SIG-M5 treated with dmso at 0.1 percent for 504 hours (cell line): ENCODE data around the gene CCDC88B.
"Not testable (repeated sequence)": the region's sequence is repeated elsewhere in the genome, so short reads cannot be mapped to it uniquely, and the experiment has no call there.

Experiments
- DNase-seq: peaks from one replicate; lab custom pipeline; 2025; ENCODE audit not compliant: unreplicated experiment; lab: John Stamatoyannopoulos, UW

CCDC88B gene

DNA sequence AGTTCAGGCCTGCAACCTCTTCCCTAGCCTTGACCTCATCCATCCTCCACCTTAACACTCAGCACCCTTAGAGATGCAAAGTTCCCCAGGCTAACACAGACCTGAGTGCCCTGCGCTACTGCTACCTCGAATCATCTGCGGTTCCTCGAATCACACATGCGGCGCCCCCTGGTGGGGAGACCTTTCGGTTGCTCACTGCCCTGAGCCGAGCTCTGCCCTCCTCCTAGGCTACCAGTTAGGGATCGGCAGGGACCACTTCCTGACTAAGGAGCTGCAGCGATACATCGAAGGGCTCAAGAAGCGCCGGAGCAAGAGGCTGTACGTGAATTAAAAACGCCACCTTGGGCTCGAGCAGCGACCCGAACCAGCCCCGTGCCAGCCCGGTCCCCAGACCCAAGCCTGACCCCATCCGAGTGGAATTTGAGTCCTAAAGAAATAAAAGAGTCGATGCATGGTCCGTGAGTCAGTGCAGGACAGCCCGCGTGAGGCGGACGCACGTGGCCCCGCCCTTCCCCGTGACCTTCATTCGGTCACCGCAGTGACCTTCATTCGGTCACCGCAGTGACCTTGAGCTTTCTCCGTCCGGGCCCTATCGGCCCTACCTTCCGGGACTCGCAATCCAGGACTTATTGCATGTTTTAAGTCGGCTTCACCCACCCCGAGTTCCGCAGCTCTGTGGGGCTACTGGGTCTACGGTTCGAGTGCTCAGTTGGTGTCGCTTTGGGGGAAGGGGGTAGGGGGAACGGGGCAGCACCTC is 35.5 kb upstream of the CCDC88B start:
- peak; percentile 89 for DNase-seq

DNA sequence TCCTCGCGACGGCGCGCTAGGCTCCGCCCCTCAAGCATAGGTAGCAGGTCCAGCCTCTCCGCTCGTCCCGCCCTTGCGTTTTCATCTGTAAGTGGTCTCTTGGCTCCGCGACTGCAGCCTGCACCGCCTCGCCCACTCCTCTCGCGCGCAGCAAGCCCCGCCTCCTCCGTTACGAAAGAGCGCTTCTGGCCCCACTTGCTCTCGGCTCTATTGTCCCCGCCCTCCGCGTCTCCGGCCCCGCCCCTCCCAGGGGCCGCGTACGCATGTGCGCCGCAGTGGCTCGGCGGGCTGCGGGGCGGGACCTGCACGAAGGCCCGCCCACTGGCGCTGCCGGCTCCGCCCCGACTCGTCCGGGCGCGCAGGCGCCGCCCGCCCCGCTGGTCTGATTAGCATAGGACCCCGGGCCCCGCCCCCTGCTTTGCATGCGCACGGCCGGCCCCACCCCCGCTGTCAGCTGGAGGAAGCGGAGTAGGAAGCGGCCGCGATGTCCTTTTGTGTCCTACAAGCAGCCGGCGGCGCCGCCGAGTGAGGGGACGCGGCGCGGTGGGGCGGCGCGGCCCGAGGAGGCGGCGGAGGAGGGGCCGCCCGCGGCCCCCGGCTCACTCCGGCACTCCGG is 34.8 kb upstream of the CCDC88B start, which contains the start of gene ESRRA:
Gene ESRRA (plus strand): TSS at position 450 of the 616 bp plus-strand sequence. CDS start 1,656 bp downstream, outside the sequence.
- DNase-seq, result peak; percentile 98

DNA sequence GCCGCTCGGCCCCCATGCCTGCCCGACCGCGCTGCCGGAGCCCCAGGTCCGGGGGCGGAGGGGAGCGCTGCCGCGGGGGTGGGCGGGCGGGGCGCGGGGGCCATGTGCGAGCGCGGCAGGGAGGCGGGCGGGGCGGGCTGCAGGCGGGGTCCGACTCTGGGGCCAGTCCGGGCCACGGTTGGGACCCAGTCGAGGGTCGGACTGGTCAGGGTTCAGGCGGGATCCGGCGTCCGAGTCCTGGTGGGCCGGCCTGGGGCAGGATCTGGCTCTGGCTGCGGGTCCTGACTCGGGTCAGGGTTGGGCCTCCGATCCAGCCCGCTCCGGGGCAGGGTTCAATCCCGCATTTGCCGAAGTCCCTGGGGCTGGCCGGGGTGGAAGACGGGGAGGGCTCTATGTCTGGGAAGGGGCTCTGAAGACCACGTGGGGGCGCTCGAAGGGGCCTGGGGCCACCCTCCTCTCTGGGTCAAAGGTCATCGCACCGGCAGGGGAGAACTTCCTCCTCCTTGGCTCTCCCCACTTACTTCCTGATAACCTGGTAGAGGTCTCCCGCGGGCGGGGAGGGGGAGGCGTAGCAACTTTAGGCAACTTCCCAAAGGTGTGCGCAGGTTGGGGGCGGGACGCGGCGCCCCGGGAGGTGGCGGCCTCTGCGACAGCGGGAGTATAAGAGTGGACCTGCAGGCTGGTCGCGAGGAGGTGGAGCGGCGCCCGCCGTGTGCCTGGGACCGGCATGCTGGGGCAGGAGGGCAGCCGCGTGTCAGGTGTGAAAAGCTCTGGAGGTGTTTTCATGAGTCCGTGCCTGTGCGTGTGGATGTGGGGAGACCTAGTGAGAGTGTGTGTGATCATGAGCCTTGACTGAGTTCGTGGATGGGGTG is 34.1 kb upstream of the CCDC88B start:
- peak; percentile 77 for DNase-seq

DNA sequence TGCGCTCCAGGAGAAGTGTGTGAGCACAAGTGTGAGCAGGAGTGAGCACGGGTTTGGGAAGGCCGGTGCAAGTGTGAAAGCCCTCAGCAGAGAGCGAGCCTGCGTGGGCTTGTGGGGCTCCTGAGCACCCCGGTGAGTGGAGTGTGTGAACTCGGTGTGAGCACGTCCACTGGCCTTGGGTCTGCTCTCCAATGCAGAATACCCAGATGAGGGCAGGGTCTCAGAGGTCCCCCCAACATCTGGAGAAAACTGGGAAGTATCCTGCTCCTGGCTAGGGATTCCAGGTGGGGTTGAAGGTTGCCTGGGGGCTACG is 33.5 kb upstream of the CCDC88B start:
- no peak for DNase-seq

DNA sequence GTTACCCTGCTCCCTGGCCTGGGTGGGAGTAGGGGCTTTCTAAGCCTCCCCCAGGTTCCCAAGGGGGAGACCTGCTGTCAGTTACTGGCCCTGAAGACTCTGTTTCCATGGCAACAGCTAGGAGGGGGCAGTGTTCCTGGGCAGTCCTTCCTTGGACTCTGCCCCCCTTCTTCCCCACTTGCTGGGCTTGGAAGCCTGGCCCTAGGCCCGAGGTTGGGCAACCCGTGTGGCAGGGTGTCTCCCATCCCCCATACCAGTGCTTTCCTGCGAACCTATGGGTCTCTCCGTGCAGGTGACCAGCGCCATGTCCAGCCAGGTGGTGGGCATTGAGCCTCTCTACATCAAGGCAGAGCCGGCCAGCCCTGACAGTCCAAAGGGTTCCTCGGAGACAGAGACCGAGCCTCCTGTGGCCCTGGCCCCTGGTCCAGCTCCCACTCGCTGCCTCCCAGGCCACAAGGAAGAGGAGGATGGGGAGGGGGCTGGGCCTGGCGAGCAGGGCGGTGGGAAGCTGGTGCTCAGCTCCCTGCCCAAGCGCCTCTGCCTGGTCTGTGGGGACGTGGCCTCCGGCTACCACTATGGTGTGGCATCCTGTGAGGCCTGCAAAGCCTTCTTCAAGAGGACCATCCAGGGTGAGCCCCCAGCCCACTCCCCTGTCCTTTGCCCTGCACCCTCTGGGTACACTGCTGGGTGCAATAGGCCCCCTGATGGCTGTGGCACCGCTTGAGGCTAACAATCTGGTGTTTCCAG is 33.0 kb upstream of the CCDC88B start:
- no peak for DNase-seq

DNA sequence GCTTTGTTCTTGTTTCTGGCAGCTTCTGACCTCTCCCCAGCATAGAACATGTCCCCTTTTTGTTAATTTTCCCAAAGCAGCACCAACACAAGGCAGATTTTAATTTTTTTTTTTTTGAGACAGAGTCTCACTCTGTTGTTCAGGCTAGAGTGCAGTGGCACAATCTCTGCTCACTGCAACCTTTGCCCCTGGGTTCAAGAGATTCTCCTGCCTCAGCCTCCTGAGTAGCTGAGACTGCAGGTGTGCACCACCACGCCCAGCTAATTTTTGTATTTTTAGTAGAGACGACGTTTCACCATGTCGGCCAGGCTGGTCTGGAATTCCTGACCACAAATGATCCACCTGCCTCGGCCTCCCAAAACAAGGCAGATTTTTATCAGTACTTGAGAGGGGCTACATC is 32.2 kb upstream of the CCDC88B start:
- not testable (repeated sequence) for DNase-seq

DNA sequence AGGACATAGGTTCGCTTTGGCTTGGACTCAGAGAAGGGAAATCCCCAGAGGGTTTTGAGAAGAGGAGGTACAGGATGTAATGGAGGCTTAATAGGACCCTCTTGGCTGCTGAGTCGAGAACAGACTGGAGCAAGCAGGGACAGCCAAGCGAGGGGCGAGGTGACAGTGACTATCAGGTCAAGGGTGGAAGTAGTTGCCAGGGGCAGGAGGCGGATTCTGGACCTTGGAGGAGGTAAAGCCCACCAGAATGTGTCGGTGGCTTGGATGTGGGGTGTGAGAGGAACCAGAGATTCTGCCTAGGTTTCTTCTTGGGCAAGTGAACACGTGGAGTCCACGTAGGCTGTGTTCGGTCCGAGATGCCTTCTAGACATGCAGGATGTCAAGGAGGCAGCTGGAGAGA is 27.1 kb upstream of the CCDC88B start:
- DNase-seq, result no peak

DNA sequence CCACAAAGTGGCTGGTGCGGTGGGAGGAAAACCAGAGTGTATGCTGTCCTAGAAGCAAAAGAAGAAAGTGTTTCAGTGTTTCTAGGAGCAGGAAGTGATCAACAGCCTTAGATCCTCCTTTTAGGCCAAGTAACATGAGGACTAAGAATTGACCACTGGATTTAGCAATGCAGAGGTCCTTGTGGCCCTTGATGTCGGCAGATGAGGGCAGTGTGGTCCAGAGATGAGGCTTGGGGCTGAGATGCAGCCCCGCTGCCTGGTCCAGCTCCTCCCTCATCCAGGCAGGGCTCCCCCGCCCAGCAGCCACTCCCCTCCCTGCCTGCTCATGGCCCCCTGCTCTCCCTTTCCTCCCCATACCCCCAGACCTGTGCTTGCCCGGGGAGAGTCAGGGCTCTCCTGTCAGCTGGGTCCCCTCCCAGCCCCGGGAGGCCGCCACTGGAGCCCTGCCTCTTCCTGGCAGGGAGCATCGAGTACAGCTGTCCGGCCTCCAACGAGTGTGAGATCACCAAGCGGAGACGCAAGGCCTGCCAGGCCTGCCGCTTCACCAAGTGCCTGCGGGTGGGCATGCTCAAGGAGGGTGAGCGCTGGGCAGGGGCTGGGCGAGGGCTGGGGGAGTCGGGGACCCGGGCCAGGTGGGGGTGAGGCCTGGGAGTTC is 26.4 kb upstream of the CCDC88B start:
- no peak for DNase-seq

DNA sequence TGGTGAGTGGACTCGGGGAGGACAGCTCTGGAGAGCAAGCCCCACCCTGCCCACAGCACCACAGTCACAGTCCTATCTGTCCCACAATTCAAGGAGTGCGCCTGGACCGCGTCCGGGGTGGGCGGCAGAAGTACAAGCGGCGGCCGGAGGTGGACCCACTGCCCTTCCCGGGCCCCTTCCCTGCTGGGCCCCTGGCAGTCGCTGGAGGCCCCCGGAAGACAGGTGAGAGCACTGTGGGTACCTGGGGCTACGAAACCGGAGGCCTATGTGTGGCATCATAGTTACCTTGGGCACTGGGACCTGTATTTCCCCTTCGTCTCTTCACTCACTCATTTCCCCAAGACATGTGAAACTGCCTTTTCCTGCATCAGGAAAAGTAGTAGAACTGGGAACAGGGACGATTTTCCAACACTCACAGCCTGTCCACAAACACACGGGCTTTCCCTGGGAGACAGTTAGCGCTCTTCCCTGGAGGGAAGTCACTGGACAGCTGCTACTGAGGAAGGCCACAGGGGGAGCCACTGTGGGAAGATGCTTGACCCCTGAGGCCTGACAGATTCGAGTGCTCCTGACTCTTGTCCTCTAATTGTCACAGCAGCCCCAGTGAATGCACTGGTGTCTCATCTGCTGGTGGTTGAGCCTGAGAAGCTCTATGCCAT is 25.7 kb upstream of the CCDC88B start:
- DNase-seq, result no peak

DNA sequence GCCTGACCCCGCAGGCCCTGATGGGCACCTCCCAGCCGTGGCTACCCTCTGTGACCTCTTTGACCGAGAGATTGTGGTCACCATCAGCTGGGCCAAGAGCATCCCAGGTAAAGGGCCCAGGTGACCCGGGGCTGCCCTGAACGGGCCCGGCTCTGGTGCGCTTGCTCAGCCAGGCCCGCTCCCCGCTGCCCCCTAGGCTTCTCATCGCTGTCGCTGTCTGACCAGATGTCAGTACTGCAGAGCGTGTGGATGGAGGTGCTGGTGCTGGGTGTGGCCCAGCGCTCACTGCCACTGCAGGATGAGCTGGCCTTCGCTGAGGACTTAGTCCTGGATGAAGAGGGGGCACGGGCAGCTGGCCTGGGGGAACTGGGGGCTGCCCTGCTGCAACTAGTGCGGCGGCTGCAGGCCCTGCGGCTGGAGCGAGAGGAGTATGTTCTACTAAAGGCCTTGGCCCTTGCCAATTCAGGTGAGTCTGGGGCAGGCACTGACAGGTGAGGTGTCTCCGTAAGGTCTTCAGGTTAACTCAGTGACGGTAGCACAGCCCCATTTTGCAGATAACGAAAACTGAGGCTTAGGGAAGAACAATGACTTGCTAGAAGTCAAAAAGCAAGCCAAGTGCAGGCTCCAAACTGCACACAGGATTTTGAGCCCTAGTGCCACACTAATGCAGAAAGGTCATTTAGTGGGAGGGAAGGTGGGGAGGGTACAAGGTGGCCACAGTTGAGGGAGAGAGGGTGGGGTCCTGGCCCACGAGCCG is 25.0 kb upstream of the CCDC88B start:
- DNase-seq, result no peak

DNA sequence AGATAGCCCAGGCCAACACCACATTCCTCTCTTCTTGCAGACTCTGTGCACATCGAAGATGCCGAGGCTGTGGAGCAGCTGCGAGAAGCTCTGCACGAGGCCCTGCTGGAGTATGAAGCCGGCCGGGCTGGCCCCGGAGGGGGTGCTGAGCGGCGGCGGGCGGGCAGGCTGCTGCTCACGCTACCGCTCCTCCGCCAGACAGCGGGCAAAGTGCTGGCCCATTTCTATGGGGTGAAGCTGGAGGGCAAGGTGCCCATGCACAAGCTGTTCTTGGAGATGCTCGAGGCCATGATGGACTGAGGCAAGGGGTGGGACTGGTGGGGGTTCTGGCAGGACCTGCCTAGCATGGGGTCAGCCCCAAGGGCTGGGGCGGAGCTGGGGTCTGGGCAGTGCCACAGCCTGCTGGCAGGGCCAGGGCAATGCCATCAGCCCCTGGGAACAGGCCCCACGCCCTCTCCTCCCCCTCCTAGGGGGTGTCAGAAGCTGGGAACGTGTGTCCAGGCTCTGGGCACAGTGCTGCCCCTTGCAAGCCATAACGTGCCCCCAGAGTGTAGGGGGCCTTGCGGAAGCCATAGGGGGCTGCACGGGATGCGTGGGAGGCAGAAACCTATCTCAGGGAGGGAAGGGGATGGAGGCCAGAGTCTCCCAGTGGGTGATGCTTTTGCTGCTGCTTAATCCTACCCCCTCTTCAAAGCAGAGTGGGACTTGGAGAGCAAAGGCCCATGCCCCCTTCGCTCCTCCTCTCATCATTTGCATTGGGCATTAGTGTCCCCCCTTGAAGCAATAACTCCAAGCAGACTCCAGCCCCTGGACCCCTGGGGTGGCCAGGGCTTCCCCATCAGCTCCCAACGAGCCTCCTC is 24.1 kb upstream of the CCDC88B start:
- not testable (repeated sequence) for DNase-seq

DNA sequence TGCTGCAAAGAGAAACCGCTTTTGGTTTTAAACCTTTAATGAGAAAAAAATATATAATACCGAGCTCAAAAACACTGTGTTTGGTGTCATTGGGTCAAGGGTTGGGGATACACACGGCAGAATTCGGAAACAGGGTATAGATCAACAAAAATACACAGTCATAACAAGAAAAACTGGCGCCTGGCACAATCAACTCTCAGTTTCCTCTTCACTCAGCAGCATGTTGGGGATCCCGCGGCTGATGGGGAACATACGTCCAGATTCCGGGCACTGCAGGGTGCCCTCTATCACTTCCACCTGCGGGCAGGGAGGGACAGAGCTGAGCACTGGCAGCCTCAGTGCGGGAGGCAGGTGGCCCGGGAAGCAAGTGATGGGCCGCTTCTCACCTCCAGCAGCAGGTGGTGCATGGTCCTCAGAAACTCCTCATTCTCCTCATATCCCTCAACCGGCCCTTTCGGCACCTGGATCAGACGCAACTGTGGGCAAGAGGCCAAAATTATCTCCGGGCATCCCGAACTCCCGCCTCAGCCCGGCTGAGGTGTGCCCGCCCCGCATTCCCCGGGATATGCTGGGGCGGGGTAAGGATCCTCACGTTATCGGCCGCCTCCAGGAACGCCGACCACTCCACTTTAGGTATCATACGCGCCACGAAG is 23.2 kb upstream of the CCDC88B start:
- DNase-seq, result no peak

DNA sequence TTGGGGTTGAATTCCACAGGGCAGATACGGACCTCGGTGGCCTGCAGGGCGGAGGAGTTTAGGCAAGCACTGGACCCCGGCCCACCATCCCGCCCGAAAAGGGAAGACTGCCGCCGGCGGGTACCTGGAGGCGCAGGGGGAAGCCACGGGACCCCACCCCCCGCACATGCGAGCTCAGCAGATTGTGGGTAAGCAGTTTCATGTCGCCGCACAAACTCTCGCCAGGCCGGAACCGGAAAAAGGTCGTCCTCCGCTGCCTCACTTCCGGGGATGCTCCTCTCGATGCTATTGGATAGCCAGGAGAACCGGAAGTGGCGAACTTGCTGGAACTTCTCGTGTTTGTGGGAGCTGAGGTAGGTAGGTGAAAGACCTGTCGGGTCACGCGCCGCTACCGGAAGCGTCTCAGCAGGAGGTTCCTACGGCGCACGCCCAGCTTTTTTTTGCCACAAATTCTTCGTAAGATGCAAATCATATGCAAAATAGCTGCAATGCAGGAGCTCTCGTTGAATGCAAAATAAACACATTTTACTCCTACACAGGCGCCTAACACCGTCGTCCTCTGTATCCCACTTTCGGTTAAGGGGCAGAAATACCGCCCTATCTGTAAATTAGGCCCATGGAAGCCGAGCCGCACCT is 22.6 kb upstream of the CCDC88B start, which contains the start of gene TRMT112:
Gene TRMT112 (minus strand): TSS at position 235 of the 636 bp plus-strand sequence. CDS start 33 bp downstream, at position 202.
- peak; percentile 98 for DNase-seq

DNA sequence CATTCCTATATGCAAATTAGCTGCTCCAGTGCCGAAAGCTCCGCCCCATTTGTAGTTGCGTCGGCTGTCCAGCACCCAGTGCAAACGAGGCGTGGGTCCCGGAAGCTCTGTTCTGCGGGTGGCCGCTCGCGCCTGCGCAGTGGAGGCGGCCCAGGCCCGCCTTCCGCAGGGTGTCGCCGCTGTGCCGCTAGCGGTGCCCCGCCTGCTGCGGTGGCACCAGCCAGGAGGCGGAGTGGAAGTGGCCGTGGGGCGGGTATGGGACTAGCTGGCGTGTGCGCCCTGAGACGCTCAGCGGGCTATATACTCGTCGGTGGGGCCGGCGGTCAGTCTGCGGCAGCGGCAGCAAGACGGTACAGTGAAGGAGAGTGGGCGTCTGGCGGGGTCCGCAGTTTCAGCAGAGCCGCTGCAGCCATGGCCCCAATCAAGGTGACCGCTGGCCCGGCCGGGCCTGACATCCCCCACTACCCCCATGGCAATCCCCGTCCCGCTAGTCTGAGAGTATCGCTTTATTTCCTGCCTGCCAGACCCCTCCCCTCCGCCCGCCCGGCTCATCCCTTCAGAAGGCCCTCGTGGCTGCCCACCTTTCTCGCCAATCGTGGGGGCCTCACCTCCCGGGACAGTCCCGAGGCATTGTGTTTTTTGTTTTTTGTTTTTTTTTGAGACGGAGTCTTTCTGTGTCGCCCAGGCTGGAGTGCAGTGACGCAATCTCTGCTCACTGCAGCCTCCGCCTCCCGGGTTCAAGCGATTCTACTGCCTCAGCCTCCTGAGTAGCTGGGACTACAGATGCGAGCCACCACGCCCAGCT is 21.8 kb upstream of the CCDC88B start, which contains the start of gene PRDX5:
Gene PRDX5 (plus strand): TSS at position 161 of the 805 bp plus-strand sequence. CDS start 95 bp downstream, at position 256.
- peak; percentile 96 for DNase-seq

DNA sequence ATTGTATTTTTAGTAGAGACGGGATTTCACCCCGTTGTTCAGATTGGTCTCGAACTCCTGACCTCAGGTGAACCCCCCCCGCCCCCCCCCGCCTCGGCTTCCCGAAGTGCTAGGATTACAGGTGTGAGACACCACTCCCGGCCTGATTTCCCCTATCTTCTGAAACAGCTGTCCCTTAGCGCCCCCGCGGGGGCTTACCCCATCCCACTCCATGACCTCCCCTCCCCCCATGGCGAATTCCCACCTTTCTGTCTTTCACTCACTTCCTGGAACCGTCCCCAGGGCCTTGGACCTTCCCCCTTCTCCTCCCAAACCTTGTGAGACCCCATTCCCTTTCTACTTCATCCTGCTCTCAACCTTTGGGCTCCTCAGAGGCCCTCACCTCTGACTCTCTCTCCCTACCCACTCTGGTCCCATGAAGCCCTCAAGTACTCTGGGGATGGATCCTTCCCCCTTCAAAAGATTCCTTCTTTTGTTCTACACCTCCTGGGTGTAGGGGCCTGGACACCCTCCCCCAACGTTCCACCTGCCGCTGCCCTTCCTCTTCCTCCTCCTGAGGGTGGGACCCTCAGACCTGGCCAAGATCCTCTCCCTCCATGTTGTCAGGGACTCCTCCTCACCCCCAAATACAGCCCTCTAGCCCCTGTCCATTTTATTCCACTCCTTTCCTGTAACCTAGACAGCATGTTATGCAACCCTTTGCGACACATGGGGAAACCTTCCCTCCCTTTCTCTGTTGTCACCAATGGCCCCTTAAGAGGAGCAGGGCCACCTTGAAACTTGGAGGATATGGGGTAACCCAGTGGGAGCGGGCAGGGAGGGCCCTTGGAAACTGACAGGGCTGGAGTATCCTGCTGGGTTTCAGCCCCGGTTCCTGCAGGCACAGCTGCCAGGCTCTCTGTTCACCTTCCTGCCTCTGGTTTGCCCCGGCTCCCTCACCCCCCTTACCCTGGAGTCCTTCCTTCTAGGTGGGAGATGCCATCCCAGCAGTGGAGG is 20.9 kb upstream of the CCDC88B start:
- DNase-seq, result peak; percentile 80
